AG10803 (cell line): ENCODE results near the gene DSE.

Source experiments
- DNase-seq: peaks from one replicate; pipeline ENCODE4 v3.0.0; 2010; ENCODE audit warnings: low read depth
- H3K4me3 ChIP-seq: 2 replicates; pipeline ENCODE4 v1.5.1; 2011; ENCODE audit warnings: mild to moderate bottlenecking, low read length, control low read depth
- TF ChIP-seq, protein P1 (sequence below): conservative IDR thresholded peaks from 2 replicates; pipeline ENCODE4 v1.5.1; 2011; ENCODE audit warnings: mild to moderate bottlenecking, low read length, control low read depth, inconsistent platforms

DSE gene

DNA sequence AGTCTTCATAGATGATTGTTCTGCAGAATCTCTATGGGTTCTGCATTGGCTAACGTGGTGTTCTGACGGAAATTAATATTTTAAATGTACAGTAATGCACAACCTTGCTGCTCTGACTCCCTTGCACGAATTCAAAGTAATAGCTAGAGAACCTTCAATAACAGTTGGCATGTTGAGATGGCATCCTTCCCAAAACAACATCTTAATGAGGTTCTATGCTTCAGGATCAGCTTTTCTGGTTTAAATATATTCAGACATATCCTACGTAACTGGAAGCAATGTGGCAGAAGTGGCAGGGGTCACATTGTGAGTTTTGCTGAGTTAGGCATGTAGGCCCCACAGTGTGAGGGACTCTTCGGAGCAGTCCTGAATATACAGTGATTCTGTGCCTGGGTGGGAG, 25.7 kb downstream of the DSE start:
- TF ChIP-seq, protein P1, sequence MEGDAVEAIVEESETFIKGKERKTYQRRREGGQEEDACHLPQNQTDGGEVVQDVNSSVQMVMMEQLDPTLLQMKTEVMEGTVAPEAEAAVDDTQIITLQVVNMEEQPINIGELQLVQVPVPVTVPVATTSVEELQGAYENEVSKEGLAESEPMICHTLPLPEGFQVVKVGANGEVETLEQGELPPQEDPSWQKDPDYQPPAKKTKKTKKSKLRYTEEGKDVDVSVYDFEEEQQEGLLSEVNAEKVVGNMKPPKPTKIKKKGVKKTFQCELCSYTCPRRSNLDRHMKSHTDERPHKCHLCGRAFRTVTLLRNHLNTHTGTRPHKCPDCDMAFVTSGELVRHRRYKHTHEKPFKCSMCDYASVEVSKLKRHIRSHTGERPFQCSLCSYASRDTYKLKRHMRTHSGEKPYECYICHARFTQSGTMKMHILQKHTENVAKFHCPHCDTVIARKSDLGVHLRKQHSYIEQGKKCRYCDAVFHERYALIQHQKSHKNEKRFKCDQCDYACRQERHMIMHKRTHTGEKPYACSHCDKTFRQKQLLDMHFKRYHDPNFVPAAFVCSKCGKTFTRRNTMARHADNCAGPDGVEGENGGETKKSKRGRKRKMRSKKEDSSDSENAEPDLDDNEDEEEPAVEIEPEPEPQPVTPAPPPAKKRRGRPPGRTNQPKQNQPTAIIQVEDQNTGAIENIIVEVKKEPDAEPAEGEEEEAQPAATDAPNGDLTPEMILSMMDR = no peak
- no peak for DNase-seq
- no peak overlapping the region for H3K4me3 ChIP-seq

DNA sequence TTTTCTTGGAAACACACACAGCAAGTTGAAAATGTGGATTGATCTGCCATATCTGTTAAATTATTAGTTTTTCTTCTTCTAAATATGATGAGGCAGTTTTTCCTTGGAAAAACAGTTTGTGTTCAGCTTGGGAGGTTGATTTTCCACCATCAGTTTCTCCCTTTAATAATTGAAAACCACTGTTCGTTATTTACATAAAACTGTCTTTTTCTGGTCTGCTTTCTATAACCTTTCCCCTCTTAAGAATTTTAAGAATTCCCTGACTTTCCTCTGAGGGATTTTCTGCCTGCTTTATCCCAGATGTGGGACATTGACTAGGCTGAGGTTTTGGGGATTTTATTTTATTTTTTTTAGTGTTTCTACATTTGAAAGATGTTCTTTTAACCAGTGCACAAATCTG, 27.2 kb downstream of the DSE start:
- H3K4me3 ChIP-seq = peak overlapping the region; percentile 26
- DNase-seq = peak; percentile 86
- TF ChIP-seq, protein P1 = no peak

DNA sequence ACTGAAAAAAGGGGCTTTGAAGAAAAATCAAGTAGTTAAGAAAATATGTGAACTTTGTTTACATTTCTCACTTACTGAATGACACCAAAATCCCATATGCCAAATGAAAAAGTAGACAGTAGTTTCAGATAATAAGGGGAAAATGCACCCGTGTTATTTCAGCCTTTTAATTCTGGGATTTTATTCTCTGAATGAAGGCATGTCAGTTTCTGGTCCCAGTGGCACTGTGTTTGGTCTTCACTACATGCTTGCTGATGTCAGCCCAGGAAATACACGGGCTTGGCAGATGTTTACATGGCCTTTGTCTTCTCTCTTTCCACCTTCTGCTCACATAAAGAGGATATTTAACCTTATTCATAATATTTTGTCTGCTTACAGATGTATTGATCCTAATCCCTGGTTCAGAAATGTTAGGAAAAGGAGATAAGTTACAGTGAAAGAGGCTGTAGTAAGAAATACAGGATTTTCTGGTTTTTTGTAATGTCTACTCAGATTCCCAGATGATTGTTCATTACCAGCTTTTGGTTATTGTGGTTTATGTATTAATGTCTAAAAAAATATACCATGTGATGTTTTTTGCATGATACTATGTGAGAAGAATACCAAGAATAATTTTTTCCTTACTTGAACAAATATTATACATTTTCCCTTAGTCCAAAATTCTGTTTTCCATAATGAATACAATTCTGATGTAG, 27.7 kb downstream of the DSE start:
- TF ChIP-seq, protein P1 = no peak
- peak overlapping the region; percentile 17 for H3K4me3 ChIP-seq
- DNase-seq = peak; percentile 71

DNA sequence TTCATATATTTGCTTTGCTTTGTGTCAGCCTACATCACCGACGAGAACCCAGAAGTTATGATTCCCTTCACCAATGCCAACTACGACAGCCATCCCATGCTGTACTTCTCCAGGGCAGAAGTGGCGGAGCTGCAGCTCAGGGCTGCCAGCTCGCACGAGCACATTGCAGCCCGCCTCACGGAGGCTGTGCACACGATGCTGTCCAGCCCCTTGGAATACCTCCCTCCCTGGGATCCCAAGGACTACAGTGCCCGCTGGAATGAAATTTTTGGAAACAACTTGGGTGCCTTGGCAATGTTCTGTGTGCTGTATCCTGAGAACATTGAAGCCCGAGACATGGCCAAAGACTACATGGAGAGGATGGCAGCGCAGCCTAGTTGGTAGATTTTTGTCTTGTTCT, 28.5 kb downstream of the DSE start:
- H3K4me3 ChIP-seq = no peak overlapping the region
- no peak for DNase-seq
- TF ChIP-seq, protein P1 = no peak

DNA sequence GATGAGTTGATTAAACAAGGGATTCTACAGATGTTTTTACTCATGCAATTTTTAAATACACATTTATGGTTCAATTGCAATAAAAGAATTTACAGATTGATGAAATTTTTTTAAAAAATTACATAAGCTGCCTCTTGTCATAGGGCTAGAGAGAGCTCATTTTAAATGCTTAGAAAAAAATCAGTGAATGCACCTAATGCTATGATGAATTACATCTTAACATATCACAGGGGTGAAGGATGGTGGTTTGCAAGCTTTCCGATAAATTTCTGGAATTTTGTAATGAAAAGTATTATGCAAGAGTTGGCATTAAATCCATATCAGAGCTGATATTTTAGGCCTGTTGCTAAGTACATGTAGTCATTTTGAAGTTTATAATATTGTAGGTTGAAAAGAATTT, 29.6 kb downstream of the DSE start:
- TF ChIP-seq, protein P1 = no peak
- DNase-seq = peak; percentile 65
- no peak overlapping the region for H3K4me3 ChIP-seq

DNA sequence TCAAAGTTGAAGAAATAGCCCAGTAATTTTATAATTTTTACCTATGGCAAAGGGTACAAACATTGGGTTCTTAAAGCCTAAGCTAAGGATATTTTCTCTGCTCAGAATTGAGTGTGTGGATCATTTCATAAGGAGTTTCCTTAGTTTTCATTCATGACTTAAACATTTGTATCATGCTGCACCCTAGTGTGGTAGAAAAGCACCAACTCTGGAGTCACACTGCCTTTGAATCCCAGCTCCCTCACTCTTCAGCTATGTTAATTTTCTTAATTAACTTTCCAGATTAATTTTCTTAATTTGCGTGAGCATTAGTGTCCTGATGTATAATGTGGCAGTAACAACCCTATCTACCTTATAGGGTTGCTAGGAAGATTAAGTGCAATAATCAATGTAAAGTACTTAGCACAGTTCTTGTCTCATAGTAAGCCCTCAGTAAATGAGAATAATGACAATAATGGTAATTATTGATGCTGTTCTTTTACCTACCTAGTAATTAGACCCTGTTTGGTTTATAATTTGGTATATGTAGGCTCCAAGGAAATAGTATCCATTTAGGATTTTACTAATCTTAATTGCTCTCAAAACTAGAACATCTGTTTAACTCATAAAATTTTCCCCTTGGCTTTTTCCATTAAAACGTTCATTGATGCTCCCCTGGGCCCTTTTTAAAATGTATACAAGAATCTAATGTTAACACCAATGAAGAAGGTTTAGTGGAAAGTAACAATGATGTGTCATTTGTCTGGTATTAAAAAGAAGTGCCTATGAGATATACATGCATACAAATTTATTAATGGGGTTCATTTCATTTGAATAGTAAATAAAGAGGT, 31.6 kb downstream of the DSE start:
- TF ChIP-seq, protein P1 = peak; percentile 7; the same call in 1 of the 2 replicates
- H3K4me3 ChIP-seq = no peak overlapping the region
- no peak for DNase-seq

DNA sequence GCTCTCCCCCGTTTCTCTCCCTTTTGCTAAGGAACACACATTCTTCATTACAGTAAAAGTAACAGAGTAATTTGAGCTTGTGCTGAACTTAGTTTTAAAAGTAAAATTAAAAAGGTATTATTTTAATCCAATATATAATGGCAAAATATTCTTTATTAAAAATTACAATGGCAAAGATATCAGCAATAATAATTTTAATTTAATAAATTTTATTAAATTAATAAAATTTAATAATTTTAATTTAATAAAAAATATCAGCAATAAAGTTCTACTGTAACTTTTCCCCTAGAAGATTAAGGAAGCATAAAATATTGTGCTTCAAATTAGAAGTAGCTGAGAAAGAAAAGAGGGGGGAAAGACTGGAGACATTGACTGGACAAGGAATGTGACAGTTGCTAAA, 32.5 kb downstream of the DSE start:
- no peak for DNase-seq
- H3K4me3 ChIP-seq = no peak overlapping the region
- TF ChIP-seq, protein P1 = no peak
